Left forelimb (tissue), 1 donor: ENCODE results near the gene PPFIA3.

ENCODE experiments used
- DNase-seq: peaks from one replicate; pipeline ENCODE4 v3.0.0-alpha.2; 2018; ENCODE audit warnings: low spot score

PPFIA3 gene

GRCh38 chr19:49182848-49183375, 63.6 kb downstream of the PPFIA3 start:
- DNase-seq: no peak

- no peak for DNase-seq
Measured at GRCh38 chr19:49186108-49186507, 66.8 kb downstream of the PPFIA3 start.

- DNase-seq: no peak
Measured at GRCh38 chr19:49188626-49189200, 69.4 kb downstream of the PPFIA3 start.

GRCh38 chr19:49189259-49189658, 69.9 kb downstream of the PPFIA3 start:
- no peak for DNase-seq

GRCh38 chr19:49190781-49191180, 71.4 kb downstream of the PPFIA3 start:
- no peak for DNase-seq

- DNase-seq: no peak
Measured at GRCh38 chr19:49193822-49194394, 74.6 kb downstream of the PPFIA3 start.

GRCh38 chr19:49194408-49194807, 75.1 kb downstream of the PPFIA3 start:
- DNase-seq: no peak

GRCh38 chr19:49196527-49197240, 77.3 kb downstream of the PPFIA3 start:
- DNase-seq: no peak

- DNase-seq: no peak
Measured at GRCh38 chr19:49200238-49200862, 81.0 kb downstream of the PPFIA3 start.
